Activated naive CD4-positive, alpha-beta T cell treated with anti-CD3 and anti-CD28 coated beads for 36 hours (primary cell): ENCODE measurements around the gene UMODL1. TPM values are rescaled to one million over a fixed set of nuclear protein-coding genes. Genes with fewer than 3 reads are reported as not detected.

Experiments used
- CTCF ChIA-PET: fragments of 350-600 bp; sonication (Branson Sonifier 250); formaldehyde crosslinking; loops from one replicate; lab custom pipeline; 2021; ENCODE audit warnings: antibody characterized with exemption; lab: Charles Lee
- DNase-seq: peaks from one replicate; pipeline ENCODE4 v3.0.0-alpha.2; 2020
- H3K27ac Mint-ChIP-seq: one replicate; pipeline ENCODE4 v1.8.0; 2021; ENCODE audit warnings: mild to moderate bottlenecking, mixed read lengths
- H3K27me3 Mint-ChIP-seq: one replicate; pipeline ENCODE4 v1.8.0; 2021; ENCODE audit warnings: low read depth, mixed read lengths
- H3K36me3 Mint-ChIP-seq: one replicate; pipeline ENCODE4 v1.8.0; 2021; ENCODE audit warnings: low read depth, mixed read lengths
- H3K4me1 Mint-ChIP-seq: one replicate; pipeline ENCODE4 v1.8.0; 2021; ENCODE audit warnings: low read depth, mixed read lengths
- H3K4me3 Mint-ChIP-seq: one replicate; pipeline ENCODE4 v1.8.0; 2021; ENCODE audit warnings: mild to moderate bottlenecking, moderate library complexity, mixed read lengths
- H3K9me3 Mint-ChIP-seq: one replicate; pipeline ENCODE4 v1.8.0; 2021; ENCODE audit warnings: mixed read lengths
- intact Hi-C: fragments of 100-400 bp; cut with micrococcal nuclease; formaldehyde crosslinking; loops from one replicate; pipeline ENCODE4 v1.15.1; 2023
- total RNA-seq, 2 experiments: library from RNA; stranded (reverse); gene quantifications; one replicate each; pipeline ENCODE4 v1.2.3, GENCODE V29; 2021

UMODL1 gene
- total RNA-seq: not detected

- CTCF ChIA-PET: interaction anchor here (0.6 to 3.0 kb wide), 2 partner anchors 46 to 1601 kb away, joined by 3 to 13 read pairs; no protein-coding TSS in a partner anchor
- H3K4me1 Mint-ChIP-seq: peaks cover 1% of the 10 kb centered on the region
- DNase-seq: no peak
- no peaks in the 10 kb centered on the region for H3K9me3 Mint-ChIP-seq
- intact Hi-C loops: no loop called here
- no peak within 1 kb of the TSS for H3K4me3 Mint-ChIP-seq
- H3K27ac Mint-ChIP-seq: no peak within 1 kb of the TSS
- no peaks in the 10 kb centered on the region for H3K36me3 Mint-ChIP-seq
- H3K27me3 Mint-ChIP-seq: no peaks in the 10 kb centered on the region
Measured at GRCh38 chr21:42071146-42071737, at the start of gene UMODL1. Gene UMODL1, plus strand, starts transcription at chr21:42071317. Its CDS starts 0 bp downstream, at chr21:42071317.

DNA sequence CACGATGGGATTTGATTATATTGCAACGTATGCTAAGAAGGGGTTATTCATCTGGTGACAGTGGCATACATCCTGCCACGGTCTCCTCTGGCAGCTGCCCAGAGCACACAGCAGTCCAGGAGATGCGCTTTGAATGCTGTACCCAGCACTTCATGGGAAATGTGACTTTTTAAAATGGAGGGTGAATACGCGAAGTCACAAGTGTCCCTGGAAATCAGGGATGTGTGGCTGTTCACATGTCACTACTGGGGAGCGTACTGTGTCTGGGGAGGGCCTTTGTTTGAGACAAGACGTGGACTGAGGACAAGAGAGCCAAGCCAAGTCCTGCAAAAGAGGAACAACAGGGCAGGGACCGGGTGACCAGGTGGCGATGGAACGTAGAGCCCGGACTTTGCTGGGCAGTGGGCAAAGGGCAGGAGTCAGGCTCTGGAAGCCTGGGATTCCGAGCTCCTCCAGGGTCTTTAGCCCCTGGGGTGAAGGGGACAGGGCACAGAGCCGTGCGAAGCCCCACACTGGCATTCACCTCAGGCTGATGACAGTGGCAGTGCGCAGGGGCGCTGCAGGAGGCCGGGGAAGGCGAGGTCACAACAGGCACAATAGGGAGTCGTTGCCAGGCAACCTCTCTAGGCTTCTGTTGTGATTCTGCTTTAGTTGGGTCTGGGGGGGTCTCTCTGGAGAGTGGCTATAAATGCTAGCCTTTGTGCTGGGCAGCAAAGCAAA, 49.6 kb upstream of the UMODL1 start:
- H3K27ac Mint-ChIP-seq: no peak overlapping the region
- CTCF ChIA-PET: no interaction called here
- no peaks in the 10 kb centered on the region for H3K27me3 Mint-ChIP-seq
- intact Hi-C loops: no loop called here
- no peak overlapping the region for H3K4me3 Mint-ChIP-seq
- DNase-seq: no peak
- no peaks in the 10 kb centered on the region for H3K36me3 Mint-ChIP-seq
- no peaks in the 10 kb centered on the region for H3K4me1 Mint-ChIP-seq
- no peaks in the 10 kb centered on the region for H3K9me3 Mint-ChIP-seq

DNA sequence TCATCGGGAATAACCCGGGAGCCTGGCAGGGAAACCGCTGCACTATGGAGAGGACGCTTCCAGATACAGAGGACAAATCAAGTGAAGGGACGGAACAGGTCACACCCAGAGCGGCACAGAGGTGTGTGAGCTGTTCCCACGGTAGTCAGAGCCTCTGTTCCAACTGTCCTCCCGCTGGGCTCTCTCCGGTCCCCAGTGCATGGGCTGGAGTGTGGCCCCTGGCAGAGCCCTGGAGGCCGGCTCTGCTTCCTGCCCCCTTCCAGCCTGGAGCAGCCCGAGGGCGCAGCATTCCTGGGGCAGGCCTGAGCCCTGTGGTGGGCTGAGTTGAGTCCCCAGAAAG, 49.1 kb upstream of the UMODL1 start:
- Mint-ChIP-seq H3K27ac (no peak overlapping the region), H3K4me3 (no peak overlapping the region), H3K27me3 (no peaks in the 10 kb centered on the region), H3K4me1 (no peaks in the 10 kb centered on the region), H3K36me3 (no peaks in the 10 kb centered on the region), H3K9me3 (no peaks in the 10 kb centered on the region)
- CTCF ChIA-PET: no interaction called here
- no peak for DNase-seq
- intact Hi-C loops: no loop called here

GRCh38 chr21:42022906-42023305, 48.2 kb upstream of the UMODL1 start:
- CTCF ChIA-PET: no interaction called here
- Mint-ChIP-seq H3K36me3 (no peaks in the 10 kb centered on the region), H3K4me1 (no peaks in the 10 kb centered on the region), H3K4me3 (no peak overlapping the region), H3K27me3 (no peaks in the 10 kb centered on the region), H3K27ac (no peak overlapping the region), H3K9me3 (no peaks in the 10 kb centered on the region)
- intact Hi-C loops: no loop called here
- DNase-seq: no peak

DNA sequence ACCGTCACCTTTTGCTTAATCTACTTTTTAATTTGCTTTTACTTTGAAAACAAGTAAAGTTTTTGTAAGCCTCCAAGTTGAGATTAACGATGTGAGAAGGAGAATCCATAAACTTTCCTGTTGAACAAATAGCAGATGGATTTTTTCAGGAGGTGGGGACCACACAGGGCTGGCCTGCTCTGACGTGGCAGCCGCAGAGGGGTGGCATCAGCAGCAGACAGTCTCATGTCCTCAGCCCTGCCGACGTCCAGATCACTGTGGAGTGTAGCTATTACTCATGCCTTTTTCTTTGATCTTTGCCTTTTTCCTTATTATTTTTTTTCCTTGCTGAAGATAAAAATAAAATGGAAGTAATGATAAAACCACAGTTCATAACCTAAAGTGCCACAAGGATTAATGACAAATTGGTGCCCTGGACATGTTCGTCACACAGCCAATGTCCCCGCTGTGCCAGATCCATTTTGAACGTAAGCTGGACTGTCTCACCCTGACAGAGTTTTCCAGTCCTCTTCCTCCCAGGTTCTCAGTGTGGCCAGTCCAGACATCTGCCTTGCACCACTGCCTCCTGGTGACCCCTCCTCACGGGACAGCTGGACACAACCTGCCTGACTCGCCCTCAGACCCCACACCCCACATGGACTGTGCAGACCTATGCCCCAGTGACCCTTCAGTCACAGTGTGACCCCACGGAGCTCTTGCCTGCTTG, 45.6 kb upstream of the UMODL1 start:
- intact Hi-C loops: no loop called here

DNA sequence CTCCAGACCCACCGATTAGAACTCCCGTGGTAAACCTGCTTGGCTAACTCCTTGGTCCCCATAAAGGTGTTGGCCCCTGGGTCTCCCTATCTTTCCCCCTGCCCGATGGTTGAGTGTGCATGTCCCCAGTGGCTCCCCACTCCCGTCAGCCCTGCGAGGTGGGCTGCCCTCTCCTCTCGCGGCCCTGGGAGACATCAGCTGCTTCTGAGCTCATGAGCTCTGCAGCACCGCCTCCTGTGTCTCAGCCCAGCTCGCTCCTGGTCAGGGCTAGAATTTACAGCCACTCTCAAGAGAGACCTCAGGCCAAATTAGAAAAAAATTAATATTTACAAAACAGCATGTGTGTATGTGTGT, 45.1 kb upstream of the UMODL1 start:
- Mint-ChIP-seq H3K4me1 (no peaks in the 10 kb centered on the region), H3K4me3 (no peak overlapping the region), H3K27ac (no peak overlapping the region), H3K27me3 (no peaks in the 10 kb centered on the region), H3K9me3 (no peaks in the 10 kb centered on the region), H3K36me3 (no peaks in the 10 kb centered on the region)
- intact Hi-C loops: no loop called here
- DNase-seq: no peak
- CTCF ChIA-PET: interaction anchor here (0.7 kb wide), 1 partner anchor 66 kb away, joined by 4 read pairs; no protein-coding TSS in a partner anchor

More for the DNA sequence above, 45.6 kb upstream of the UMODL1 start:
- no peaks in the 10 kb centered on the region for H3K4me1 Mint-ChIP-seq
- no peaks in the 10 kb centered on the region for H3K36me3 Mint-ChIP-seq
- CTCF ChIA-PET: interaction anchor here (0.7 kb wide), 1 partner anchor 67 kb away, joined by 4 read pairs; no protein-coding TSS in a partner anchor
- H3K9me3 Mint-ChIP-seq: no peaks in the 10 kb centered on the region
- H3K27me3 Mint-ChIP-seq: no peaks in the 10 kb centered on the region
- no peak overlapping the region for H3K27ac Mint-ChIP-seq
- DNase-seq: no peak
- no peak overlapping the region for H3K4me3 Mint-ChIP-seq

DNA sequence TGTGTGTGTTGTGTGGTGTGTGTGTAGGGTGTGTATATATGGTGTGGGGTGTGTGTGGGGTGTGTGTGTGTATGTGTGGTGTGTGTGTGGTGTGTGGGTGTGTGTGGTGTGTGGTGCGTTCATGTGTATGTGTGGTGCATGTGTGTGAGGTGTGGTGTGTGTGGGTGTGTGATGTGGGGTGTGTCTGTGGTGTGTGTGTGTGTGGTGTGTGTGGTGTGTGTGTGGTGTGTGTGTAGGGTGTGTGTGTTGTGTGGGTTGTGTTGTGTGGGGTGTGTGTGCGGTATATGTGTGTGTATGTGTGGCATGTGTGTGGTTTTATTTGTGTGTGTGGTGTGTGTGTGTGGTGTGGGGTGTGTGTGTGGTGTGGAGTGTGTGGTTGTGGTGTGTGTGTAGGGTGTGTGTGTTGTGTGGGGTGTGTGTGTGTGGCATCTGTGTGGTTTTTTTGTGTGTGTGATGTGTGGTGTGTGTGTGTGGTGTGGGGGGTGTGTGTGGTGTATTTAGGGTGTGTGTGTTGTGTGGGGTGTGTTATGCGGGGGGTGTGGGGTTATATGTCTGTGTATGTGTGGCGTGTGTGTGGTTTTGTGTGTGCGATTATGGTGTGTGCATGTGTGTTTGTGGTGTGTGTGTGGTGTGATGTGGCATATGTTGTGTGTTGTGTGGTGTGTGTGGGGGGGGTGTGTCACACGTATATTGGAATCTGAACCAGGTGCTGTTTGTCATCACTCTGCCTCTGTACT, 43.9 kb upstream of the UMODL1 start:
- DNase-seq: no peak
- Mint-ChIP-seq H3K27ac (no peak overlapping the region), H3K9me3 (no peaks in the 10 kb centered on the region), H3K4me1 (no peaks in the 10 kb centered on the region), H3K36me3 (no peaks in the 10 kb centered on the region), H3K4me3 (no peak overlapping the region), H3K27me3 (no peaks in the 10 kb centered on the region)
- intact Hi-C loops: no loop called here
- CTCF ChIA-PET: no interaction called here

- Mint-ChIP-seq H3K4me1 (no peaks in the 10 kb centered on the region), H3K9me3 (no peaks in the 10 kb centered on the region), H3K27me3 (no peaks in the 10 kb centered on the region), H3K4me3 (no peak overlapping the region), H3K36me3 (no peaks in the 10 kb centered on the region), H3K27ac (no peak overlapping the region)
- intact Hi-C loops: no loop called here
- CTCF ChIA-PET: no interaction called here
- no peak for DNase-seq
Measured at GRCh38 chr21:42027822-42028765, 43.0 kb upstream of the UMODL1 start.

DNA sequence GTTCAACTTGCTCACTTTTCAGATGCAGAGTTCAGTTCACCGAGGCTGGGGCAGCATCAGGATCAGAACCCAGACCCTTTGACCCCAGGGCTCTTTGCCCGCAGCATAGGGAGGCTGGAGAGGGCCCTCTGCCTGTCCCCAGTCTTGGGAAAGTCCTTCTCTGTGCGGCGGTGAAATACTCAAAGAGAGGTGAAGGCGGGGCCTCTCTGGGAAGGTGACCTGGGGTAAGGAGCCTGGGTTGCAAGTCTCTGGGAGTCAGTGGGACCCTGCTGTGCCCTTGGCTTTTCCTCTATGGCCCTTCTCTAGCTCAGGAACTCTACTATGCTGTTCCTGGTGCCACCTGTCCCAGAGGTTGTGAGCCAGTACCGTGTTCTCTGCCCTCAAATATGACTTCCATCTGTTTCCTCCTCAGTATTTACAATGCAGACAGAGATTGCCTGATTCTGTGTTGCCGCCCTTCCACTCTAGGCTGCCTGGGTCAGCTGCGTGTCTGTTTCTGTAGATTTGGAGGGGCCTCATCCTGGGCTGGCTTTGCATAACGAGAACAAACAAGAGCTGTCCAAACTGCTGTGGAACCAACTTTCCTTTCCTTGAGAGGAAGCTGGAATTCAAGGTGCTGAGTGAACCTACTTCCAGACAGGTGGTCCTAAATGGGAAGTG, 42.2 kb upstream of the UMODL1 start:
- intact Hi-C loops: no loop called here
- Mint-ChIP-seq H3K36me3 (no peaks in the 10 kb centered on the region), H3K27me3 (no peaks in the 10 kb centered on the region), H3K4me1 (no peaks in the 10 kb centered on the region), H3K27ac (no peak overlapping the region), H3K9me3 (no peaks in the 10 kb centered on the region), H3K4me3 (no peak overlapping the region)
- CTCF ChIA-PET: interaction anchor here (0.9 kb wide), 1 partner anchor 79 kb away, joined by 4 read pairs; no protein-coding TSS in a partner anchor
- DNase-seq: no peak

- Mint-ChIP-seq H3K27ac (no peak overlapping the region), H3K4me3 (no peak overlapping the region), H3K4me1 (no peaks in the 10 kb centered on the region), H3K36me3 (no peaks in the 10 kb centered on the region), H3K9me3 (no peaks in the 10 kb centered on the region), H3K27me3 (no peaks in the 10 kb centered on the region)
- DNase-seq: no peak
- CTCF ChIA-PET: no interaction called here
- intact Hi-C loops: no loop called here
Measured at GRCh38 chr21:42030311-42030710, 40.8 kb upstream of the UMODL1 start.

DNA sequence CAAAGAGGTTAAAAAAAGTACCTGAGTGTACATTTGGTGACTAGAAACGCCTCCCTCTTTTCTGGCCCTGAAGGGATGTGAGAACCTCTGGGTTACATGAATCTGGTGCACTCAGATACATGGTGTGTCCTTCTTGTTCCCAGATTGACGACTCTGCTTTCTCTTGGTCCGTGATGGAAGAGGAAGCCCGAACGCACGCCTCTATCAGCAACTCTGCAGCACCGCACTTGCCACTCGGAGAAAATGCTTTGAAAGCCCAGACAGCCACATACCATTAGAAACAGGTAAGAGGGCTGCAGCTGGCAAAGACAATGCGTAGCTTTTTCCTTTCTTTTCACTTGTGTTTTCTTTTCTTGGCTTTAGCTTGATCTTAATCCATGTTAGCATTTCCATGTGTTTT, 39.9 kb upstream of the UMODL1 start:
- intact Hi-C loops: no loop called here
- no peaks in the 10 kb centered on the region for H3K4me1 Mint-ChIP-seq

More for the DNA sequence above, 39.9 kb upstream of the UMODL1 start:
- Mint-ChIP-seq H3K9me3 (no peaks in the 10 kb centered on the region), H3K36me3 (no peaks in the 10 kb centered on the region), H3K27me3 (no peaks in the 10 kb centered on the region), H3K27ac (no peak overlapping the region), H3K4me3 (no peak overlapping the region)
- DNase-seq: no peak
- CTCF ChIA-PET: interaction anchor here (2.0 kb wide), 1 partner anchor 76 kb away, joined by 4 read pairs; no protein-coding TSS in a partner anchor
